ENCODE data around the gene ASL. TPM values are rescaled to one million over a fixed set of nuclear protein-coding genes. Genes with fewer than 3 reads are reported as not detected.
"Not testable (repeated sequence)": the region's sequence is repeated elsewhere in the genome, so short reads cannot be mapped to it uniquely, and the experiment has no call there.

ASL gene
- total and polyA plus RNA-seq, 7 donors, result 15.6 to 120 (median 30.7) TPM

GRCh38 chr7:66119245-66119850, 43.7 kb downstream of the ASL start:
- Histone ChIP-seq H3K4me1 (peaks cover 0 to 41% (median 25%) of the 10 kb centered on the region in 4 donors), H3K27ac (no peak overlapping the region), H3K36me3 (peaks cover 0 to 6% (median 0%) of the 10 kb centered on the region in 4 donors), H3K9me3 (no peaks in the 10 kb centered on the region), H3K4me3 (no peak overlapping the region), H3K27me3 (no peaks in the 10 kb centered on the region)
- 87 to 88% methylated on average over 4 of the region's 4 CpGs for WGBS, 2 donors
- intact Hi-C loops (cut with DNase I), result no loop called here
- no peak for DNase-seq
- TF ChIP-seq EP300 (IDR thresholded peaks at IDR 0.05) (no peak), POLR2A (IDR thresholded peaks at IDR 0.05) (no peak)

- Histone ChIP-seq H3K36me3 (peaks cover 0 to 6% (median 0%) of the 10 kb centered on the region in 4 donors), H3K27ac (no peak overlapping the region), H3K27me3 (no peaks in the 10 kb centered on the region), H3K4me3 (no peak overlapping the region), H3K9me3 (no peaks in the 10 kb centered on the region), H3K4me1 (peaks cover 0 to 29% (median 24%) of the 10 kb centered on the region in 4 donors)
- 95% methylated on average over 9 of the region's 9 CpGs for WGBS, 2 donors
- TF ChIP-seq EP300 (IDR thresholded peaks at IDR 0.05), result no peak
- no peak for TF ChIP-seq CTCF (IDR thresholded peaks at IDR 0.05)
- no peak for TF ChIP-seq POLR2A (IDR thresholded peaks at IDR 0.05)
- TF ChIP-seq POLR2AphosphoS5 (IDR thresholded peaks at IDR 0.05), result no peak
- DNase-seq, result no peak
- intact Hi-C loops (cut with DNase I), result no loop called here
These were observed 47.5 kb downstream of the ASL start for GRCh38 chr7:66123175-66123528.

GRCh38 chr7:66124569-66124861, 48.9 kb downstream of the ASL start:
- Histone ChIP-seq H3K4me1 (peaks cover 0 to 20% (median 17%) of the 10 kb centered on the region in 4 donors), H3K27ac (peak overlapping the region in 1 of 4 donors; percentile 17)
- 89% methylated on average over 5 of the region's 5 CpGs for WGBS, 2 donors
- intact Hi-C loops (cut with DNase I); H3K36me3 ChIP-seq; H3K4me3 ChIP-seq; DNase-seq; H3K27me3 ChIP-seq; H3K9me3 ChIP-seq: not testable (repeated sequence)

- no peak overlapping the region for H3K4me3 ChIP-seq
- H3K27ac ChIP-seq, result peak overlapping the region in 1 of 4 donors; percentile 17
- intact Hi-C loops (cut with DNase I), result no loop called here
- H3K4me1 ChIP-seq, result peaks cover 0 to 20% (median 17%) of the 10 kb centered on the region in 4 donors
- H3K36me3 ChIP-seq, result peaks cover 0 to 9% (median 0%) of the 10 kb centered on the region in 4 donors
- no peak for DNase-seq
- H3K9me3 ChIP-seq, result no peaks in the 10 kb centered on the region
- H3K27me3 ChIP-seq, result no peaks in the 10 kb centered on the region
- no peak for TF ChIP-seq CTCF (IDR thresholded peaks at IDR 0.05)
- no peak for TF ChIP-seq EP300 (IDR thresholded peaks at IDR 0.05)
- no peak for TF ChIP-seq POLR2A (IDR thresholded peaks at IDR 0.05)
- no peak for TF ChIP-seq POLR2AphosphoS5 (IDR thresholded peaks at IDR 0.05)
- 51 to 54% methylated on average over 4 of the region's 4 CpGs for WGBS, 2 donors
These were observed 49.6 kb downstream of the ASL start for GRCh38 chr7:66125052-66125694.

GRCh38 chr7:66125781-66126352, 50.2 kb downstream of the ASL start:
- H3K27me3 ChIP-seq; DNase-seq; intact Hi-C loops (cut with DNase I); H3K9me3 ChIP-seq; H3K4me3 ChIP-seq: not testable (repeated sequence)
- peaks cover 0 to 20% (median 17%) of the 10 kb centered on the region in 4 donors for H3K4me1 ChIP-seq
- 79 to 82% methylated on average over 6 of the region's 6 CpGs for WGBS, 2 donors
- peaks cover 0 to 16% (median 3%) of the 10 kb centered on the region in 4 donors for H3K36me3 ChIP-seq
- peak overlapping the region in 1 of 4 donors; percentile 10 for H3K27ac ChIP-seq

GRCh38 chr7:66127172-66127571, 51.6 kb downstream of the ASL start:
- H3K27me3 ChIP-seq; H3K4me3 ChIP-seq; intact Hi-C loops (cut with DNase I); H3K27ac ChIP-seq; H3K9me3 ChIP-seq; DNase-seq: not testable (repeated sequence)
- H3K4me1 ChIP-seq, result peaks cover 0 to 20% (median 17%) of the 10 kb centered on the region in 4 donors
- WGBS, 2 donors, result 90 to 95% methylated on average over 3 of the region's 3 CpGs
- H3K36me3 ChIP-seq, result peaks cover 0 to 24% (median 7%) of the 10 kb centered on the region in 4 donors

Measured in sigmoid colon (tissue), 7 donors.